Measurements from ENCODE around the gene TMEM132D.

TMEM132D gene

DNA sequence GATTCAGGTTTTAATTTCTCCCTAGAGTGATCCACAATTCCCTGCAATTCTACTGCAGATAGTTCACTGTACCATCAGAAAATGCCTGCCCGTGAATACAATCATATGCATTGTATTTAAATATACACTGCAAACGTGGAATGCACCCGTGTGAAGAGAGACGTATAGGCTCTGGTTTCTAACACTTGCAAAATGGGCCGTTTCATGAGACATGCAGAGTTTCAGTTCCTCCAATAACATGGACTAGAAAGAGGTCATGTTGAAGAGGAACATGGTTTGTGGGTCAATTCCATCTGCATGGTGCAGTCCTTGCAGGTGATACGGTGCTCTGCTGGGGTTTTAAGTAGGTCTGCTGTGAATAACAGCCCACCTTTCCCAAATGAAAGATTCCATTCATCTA, 373.3 kb downstream of the TMEM132D start:
- FAIRE-seq: no peak

GRCh38 chr12:129527506-129527905, 376.3 kb downstream of the TMEM132D start:
- no peak for FAIRE-seq

DNA sequence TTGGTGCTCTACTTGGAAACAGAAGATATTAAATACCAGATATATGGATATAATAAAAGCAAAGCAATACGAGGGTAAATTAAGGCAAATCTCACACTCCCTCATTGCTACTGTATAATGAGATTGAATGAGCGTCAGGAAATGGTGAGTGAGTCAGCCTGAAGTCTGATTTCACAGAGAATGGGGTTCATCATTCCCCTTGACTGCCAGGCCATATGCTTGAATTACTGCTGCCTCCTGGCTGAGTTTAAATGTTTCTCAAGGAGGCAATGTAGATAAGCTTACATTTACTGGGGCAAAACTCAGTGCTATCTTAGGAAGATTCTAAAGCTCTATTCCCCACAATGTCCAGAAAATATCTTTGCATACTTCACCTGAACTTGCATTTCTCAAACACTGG, 380.2 kb downstream of the TMEM132D start:
- no peak for FAIRE-seq

DNA sequence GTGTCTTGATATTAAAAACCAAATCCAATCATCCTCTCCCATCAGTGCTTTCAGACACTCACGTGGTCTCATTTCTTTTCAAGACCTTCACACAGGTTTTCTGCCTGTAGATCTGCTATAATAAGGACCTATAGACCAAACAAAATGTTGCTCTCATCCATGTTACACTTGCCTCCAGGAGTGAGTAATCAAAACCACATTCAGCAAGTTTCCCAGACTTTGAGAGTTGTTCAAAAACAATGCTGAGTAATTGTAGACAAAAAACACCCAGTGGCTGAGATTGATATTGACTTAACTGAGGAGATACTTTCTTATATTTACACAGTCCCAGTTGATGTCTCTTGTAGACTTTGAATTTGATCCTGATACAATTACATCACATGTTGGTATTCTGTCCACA, 383.1 kb downstream of the TMEM132D start:
- FAIRE-seq: no peak

- FAIRE-seq: no peak
These were observed 400.0 kb downstream of the TMEM132D start for GRCh38 chr12:129503802-129504201.

DNA sequence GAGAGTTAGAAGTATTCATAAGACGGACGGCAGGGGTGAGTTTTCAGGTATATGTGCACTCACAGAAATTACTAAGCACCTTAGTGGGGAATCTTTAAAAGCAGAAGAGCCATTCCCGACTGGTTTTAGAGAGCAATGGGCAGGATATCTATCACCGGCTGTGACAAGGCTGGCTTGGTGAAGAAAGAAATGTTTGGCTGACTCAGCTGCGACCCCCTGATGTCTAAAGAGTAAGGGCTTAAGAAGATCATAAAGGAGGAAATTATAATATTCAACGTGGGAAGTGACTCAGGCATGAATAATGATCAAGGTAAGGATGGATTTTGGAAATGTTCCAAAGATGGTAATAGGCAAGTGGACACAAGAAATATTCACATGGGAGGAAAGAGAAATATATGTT, 407.6 kb downstream of the TMEM132D start:
- no peak for FAIRE-seq

DNA sequence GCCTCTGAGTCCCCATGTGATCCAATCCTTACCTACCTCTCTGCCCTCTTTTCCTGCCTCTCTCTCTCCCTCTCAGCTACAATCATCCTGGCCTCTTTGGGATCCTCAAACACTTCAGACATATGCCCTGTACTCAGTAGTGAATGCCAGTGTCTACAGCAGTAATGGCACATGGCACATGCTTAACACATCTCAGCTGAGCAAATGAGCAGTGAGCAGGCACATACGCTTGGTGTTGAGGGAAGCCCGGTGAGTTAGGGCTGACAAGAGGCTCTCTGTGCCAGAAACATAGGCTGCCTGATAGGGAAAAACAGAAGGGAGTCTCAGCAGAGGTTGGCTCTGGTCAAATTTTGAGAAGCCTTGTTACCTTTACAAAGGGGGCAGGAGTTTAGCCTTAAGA, 409.1 kb downstream of the TMEM132D start:
- FAIRE-seq: no peak

GRCh38 chr12:129494260-129494659, 409.6 kb downstream of the TMEM132D start:
- FAIRE-seq: no peak

- no peak for FAIRE-seq
These were observed 414.6 kb downstream of the TMEM132D start for GRCh38 chr12:129489100-129489676.

GRCh38 chr12:129486931-129487330, 416.9 kb downstream of the TMEM132D start:
- no peak for FAIRE-seq

DNA sequence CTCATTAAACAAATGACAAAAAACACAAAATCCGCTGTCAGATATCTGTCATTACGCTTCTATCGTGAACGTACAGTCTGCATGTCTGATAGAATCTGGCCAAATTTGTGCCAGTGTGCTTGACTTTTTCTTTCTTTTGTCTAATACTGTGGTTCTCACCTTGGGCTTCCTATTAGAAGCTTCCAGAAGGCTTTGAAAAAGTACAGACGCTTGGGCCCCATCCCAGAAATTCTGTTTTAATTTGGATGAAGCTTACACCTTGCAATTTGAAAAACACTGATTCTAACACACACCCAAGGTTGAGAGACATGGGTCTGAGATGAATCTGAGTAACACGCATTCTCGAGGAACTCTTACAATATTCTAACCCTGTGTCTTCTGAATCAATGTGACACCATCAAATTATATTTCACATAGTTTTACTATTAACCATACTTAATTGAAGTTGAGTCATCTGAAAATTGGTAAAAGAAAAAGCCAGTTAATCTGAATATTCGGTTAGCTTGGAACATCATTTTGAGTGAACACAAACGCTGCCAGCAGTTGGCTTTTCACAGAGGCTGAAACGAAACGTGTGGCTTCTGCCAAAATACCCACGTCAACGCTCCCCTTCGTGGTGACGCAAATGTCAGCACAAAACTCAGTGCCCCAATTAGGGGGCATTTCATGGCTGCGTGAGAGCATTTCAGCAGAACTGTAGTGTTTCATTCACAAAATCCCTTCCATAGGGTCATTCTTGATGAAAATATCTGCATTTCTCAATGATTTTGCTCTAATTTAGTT, 420.5 kb downstream of the TMEM132D start:
- FAIRE-seq: no peak

GRCh38 chr12:129481921-129482320, 421.9 kb downstream of the TMEM132D start:
- no peak for FAIRE-seq

DNA sequence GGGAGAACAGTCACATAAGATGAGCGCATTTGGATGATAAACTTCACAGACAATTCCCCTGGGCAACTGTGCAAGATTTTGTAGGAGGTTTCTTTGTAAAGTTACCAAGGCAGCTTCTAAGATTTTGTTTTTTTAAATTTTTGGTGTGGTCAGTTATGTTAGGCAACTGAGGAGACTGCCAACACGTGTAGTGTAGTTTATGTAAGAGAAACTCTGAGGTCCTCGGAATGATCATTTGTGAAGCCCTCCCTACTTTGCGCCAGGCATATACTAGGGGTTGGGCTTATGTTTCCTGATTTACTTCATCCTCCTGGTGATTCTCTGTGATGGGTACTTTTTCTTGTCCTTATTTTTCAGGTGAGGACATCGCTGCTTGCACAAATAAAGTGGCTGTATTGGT, 433.6 kb downstream of the TMEM132D start:
- no peak for FAIRE-seq

- FAIRE-seq: no peak
These were observed 436.1 kb downstream of the TMEM132D start for GRCh38 chr12:129467726-129468125.

- no peak for FAIRE-seq
These were observed 436.5 kb downstream of the TMEM132D start for GRCh38 chr12:129467289-129467688.

DNA sequence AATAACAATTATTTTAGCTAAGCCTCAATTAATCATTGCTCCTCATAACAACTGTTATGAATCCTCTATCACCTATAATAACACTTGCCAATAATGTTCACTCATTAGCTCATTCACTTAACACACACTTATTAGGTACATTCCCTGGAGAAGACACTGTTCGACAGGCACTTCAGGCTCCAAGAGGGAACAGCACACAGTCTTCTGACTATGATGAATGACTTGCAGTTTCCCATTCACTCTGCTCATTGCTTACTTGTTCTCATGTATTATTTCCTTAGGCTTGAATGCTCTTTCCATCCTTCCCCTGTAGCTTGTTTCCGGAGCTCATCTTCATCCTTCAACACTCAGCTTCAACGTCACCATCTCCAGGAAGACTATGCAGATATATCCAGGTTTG, 437.3 kb downstream of the TMEM132D start:
- no peak for FAIRE-seq

- FAIRE-seq: no peak
These were observed 443.9 kb downstream of the TMEM132D start for GRCh38 chr12:129459886-129460285.

GRCh38 chr12:129446696-129447095, 457.1 kb downstream of the TMEM132D start:
- FAIRE-seq: no peak

GRCh38 chr12:129440278-129440677, 463.5 kb downstream of the TMEM132D start:
- FAIRE-seq: no peak

- FAIRE-seq: no peak
These were observed 469.0 kb downstream of the TMEM132D start for GRCh38 chr12:129434790-129435189.

GRCh38 chr12:129428240-129428936, 475.4 kb downstream of the TMEM132D start:
- FAIRE-seq: no peak

DNA sequence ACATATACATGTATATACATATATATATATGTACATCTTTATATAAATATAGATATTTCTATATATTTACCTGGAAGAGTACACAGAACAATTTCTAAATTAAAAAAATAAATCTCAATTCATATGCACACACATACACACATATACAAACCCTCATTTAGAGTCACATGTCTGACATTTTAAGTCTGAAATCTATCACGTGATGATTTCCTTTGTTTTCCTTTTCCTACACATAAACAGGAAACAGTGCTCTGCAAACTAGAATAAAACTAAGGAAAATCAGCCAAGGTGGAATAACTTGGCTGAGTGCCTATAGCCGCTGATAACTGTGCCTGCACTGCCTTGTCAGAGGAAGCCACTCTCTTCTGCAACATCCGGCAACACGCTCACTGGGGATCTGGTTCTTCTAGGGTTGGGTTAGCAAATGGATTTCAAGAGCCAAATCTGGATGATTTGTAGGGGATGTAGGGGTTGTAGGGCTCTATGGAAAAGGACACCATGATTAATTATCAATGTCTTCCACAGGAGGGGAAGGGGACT, 480.7 kb downstream of the TMEM132D start:
- no peak for FAIRE-seq

DNA sequence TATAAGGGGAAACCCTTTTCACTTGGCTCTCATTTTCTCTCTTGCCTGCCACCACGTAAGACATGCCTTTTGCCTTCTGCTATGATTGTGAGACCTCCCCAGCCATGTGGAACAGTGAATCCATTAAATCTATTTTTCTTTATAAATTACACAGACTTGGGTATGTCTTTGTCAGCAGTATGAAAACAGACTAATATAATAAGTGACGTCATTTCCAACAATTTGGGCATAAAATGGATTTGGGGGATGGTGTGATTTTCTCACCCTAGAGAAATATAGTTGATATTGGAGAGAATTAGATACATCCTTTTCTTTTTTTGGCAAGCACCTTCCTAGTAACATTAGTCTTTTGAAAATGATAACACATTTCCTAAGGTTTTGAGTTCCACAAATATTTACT, 490.5 kb downstream of the TMEM132D start:
- FAIRE-seq: no peak

GRCh38 chr12:129409281-129409680, 494.5 kb downstream of the TMEM132D start:
- FAIRE-seq: no peak
